GM12801 (cell line): ENCODE data around the gene ARHGAP35.

Source experiments
- CTCF ChIP-seq: IDR thresholded peaks from one replicate; pipeline ENCODE4 v1.5.1; 2011; ENCODE audit warnings: control low read depth; ENCODE audit not compliant: insufficient read length; ENCODE audit errors: extremely low read depth

ARHGAP35 gene

GRCh38 chr19:46881092-46881491 lies 20.3 kb downstream of the ARHGAP35 start:
- no peak for TF ChIP-seq CTCF

GRCh38 chr19:46882034-46882433 lies 21.2 kb downstream of the ARHGAP35 start:
- TF ChIP-seq CTCF, result no peak

DNA sequence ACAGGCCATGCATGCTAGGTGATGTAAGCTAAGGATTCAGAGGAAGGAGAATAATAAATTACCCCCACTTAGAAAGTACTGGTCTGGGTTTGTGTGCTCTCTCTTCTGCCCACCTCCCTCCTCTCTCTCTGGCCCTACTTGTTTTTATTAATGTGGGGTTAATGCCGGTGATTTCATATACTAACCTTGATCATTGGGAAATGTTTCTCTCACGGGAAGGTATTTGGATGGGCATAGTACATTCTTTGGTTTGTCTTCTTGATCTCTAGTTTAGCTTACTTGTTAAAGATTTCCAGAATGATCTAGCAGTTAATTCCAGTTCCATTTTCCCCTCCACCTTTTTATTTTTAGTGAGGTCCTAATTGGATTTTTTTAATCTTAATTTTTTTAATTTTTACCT lies 24.6 kb downstream of the ARHGAP35 start:
- TF ChIP-seq CTCF, result no peak

DNA sequence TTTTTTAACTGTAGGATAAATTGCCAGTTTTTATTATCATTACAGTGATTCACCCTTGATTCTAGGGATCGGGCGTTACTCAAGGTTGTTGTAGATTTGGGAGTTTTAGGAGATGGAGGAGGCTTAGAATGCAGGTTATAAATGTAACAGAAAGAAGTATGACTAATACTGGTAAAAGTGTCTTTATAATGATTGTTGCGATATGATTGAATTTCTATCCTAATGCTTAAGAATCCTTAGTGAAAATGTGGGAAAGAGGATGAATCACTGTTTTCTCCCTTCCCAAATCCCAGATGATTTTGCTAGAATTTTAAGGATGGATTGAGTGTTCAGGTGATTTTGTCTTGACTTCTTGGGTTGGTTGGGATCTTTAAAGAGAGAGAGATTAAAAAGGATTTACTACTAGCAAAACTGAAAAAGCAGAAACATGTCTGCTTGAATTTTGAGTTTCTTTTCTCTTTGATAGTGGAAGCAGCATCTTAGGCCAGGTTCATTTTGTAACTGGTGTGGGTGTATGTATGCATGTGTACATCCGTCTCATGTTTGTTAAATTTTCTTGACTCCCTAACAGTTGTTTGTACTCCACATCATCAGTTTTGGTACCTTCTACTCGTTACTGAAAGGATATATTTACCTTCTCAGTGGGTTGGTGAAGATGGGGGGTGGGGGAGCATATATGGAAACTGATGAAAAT lies 25.9 kb downstream of the ARHGAP35 start:
- TF ChIP-seq CTCF, result no peak

- no peak for TF ChIP-seq CTCF
Measured at GRCh38 chr19:46887240-46887782, 26.5 kb downstream of the ARHGAP35 start.

- TF ChIP-seq CTCF, result no peak
Measured at GRCh38 chr19:46890423-46891170, 29.8 kb downstream of the ARHGAP35 start.

DNA sequence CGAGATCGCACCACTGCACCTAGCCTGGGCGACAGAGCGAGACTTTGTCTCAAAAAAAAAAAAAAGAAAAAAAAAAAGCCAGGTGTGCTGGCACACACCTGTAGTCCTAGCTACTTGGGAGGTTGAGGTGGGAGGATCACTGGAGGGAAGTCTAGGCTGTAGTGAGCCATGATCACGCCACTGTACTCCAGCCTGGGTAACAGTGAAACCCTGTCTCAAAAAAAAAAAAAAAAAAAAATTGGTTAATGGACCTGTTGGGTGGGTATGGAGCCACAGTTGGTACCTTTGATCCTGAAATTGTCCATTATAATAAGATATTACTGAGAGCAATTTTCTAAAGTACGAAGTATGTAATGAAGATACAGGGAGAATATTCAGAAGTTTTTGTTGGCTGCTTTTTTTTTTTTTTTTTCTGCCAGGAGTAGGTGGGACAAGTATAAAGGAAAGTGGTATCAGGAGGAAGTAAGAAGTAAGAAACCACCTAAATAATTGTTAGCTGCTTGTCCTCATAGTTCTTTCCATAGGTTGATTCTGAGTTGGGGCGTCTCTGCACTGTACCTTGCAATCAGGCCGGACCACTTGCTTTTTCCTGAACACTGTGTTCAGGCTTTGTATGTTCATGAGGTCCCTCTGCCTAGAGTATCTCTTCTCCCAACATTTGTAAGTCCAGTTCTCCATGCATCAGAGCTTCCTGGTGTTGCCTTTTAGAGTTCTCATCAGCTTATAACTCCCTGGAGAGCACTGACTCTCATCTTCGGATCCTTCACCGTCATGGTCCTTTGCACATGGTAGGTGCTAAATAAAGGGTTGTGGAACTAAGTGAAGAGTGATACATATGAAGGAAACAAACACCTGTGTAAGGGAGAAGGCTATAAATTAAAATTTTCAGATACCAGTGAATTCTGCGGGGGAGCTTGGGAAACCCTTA lies 31.7 kb downstream of the ARHGAP35 start:
- no peak for TF ChIP-seq CTCF
